ENCODE data around the gene CD80.

DNA sequence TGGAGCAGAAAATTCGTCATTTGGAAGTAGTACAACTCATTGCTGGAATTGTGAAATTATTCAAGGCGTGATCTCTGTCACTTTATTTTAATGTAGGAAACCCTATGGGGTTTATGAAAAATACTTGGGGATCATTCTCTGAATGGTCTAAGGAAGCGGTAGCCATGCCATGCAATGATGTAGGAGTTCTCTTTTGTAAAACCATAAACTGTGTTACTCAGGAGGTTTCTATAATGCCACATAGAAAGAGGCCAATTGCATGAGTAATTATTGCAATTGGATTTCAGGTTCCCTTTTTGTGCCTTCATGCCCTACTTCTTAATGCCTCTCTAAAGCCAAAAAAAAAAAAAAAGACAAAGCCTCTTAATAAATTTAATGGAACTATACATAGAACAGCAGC is 66.6 kb downstream of the CD80 start:
- TF ChIP-seq, protein P1, sequence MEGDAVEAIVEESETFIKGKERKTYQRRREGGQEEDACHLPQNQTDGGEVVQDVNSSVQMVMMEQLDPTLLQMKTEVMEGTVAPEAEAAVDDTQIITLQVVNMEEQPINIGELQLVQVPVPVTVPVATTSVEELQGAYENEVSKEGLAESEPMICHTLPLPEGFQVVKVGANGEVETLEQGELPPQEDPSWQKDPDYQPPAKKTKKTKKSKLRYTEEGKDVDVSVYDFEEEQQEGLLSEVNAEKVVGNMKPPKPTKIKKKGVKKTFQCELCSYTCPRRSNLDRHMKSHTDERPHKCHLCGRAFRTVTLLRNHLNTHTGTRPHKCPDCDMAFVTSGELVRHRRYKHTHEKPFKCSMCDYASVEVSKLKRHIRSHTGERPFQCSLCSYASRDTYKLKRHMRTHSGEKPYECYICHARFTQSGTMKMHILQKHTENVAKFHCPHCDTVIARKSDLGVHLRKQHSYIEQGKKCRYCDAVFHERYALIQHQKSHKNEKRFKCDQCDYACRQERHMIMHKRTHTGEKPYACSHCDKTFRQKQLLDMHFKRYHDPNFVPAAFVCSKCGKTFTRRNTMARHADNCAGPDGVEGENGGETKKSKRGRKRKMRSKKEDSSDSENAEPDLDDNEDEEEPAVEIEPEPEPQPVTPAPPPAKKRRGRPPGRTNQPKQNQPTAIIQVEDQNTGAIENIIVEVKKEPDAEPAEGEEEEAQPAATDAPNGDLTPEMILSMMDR (IDR thresholded peaks at IDR 0.05) = no peak
- TF ChIP-seq POLR2A (IDR thresholded peaks at IDR 0.05) = no peak

Data from right lobe of liver (tissue), 4 donors.